ENCODE results near the gene FAM193B.

The FAM193B gene

DNA sequence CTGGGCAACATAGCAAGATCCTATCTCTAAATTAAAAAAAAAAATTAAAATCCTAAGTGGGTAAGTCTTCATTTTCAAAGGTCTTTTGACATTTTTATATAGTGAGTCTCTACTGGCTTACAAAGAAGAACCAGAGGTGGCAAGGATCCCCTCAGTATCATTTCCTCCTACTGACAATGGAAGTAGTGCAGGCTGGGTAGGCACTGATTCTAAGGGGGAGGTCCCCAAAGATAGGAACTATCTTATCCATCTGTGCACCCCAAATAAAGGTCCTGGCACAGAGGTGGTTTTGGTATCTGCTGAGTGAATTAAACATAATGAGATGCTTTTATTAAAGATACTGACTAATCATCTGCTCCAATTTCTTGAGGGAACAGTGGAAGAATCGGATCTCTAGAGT lies 4.2 kb downstream of the FAM193B start:
- no peak for DNase-seq (ENCODE audit: low read depth)

DNA sequence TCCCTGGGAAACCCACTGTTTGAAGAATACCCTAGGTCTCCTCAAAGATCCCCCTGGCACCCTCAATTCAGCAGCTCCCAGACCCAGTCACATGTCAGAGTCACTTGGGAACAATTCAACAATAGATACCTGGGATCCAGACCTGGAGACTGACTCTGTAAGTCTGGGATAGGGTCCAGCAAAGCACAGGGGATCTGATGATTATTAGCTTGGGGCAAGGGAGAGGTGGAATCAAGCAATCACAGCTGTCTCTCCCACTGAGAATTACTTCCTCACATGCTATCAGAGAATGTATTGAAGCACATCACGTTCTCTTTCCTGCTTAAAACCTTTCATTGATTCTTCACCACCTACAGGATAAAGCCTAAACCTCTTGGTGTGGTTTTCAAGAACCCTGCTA lies 5.9 kb downstream of the FAM193B start:
- no peak overlapping the region for H3K4me3 ChIP-seq (ENCODE audit: low read depth, low read length)
- TF ChIP-seq, protein P1, sequence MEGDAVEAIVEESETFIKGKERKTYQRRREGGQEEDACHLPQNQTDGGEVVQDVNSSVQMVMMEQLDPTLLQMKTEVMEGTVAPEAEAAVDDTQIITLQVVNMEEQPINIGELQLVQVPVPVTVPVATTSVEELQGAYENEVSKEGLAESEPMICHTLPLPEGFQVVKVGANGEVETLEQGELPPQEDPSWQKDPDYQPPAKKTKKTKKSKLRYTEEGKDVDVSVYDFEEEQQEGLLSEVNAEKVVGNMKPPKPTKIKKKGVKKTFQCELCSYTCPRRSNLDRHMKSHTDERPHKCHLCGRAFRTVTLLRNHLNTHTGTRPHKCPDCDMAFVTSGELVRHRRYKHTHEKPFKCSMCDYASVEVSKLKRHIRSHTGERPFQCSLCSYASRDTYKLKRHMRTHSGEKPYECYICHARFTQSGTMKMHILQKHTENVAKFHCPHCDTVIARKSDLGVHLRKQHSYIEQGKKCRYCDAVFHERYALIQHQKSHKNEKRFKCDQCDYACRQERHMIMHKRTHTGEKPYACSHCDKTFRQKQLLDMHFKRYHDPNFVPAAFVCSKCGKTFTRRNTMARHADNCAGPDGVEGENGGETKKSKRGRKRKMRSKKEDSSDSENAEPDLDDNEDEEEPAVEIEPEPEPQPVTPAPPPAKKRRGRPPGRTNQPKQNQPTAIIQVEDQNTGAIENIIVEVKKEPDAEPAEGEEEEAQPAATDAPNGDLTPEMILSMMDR (conservative IDR thresholded peaks at IDR 0.05; ENCODE audit: low read depth, low read length), result no peak
- DNase-seq (ENCODE audit: low read depth), result no peak

More for the DNA sequence above, 4.2 kb downstream of the FAM193B start:
- TF ChIP-seq, protein P1 (conservative IDR thresholded peaks at IDR 0.05; ENCODE audit: low read depth, low read length), result no peak
- H3K4me3 ChIP-seq (ENCODE audit: low read depth, low read length), result no peak overlapping the region

DNA sequence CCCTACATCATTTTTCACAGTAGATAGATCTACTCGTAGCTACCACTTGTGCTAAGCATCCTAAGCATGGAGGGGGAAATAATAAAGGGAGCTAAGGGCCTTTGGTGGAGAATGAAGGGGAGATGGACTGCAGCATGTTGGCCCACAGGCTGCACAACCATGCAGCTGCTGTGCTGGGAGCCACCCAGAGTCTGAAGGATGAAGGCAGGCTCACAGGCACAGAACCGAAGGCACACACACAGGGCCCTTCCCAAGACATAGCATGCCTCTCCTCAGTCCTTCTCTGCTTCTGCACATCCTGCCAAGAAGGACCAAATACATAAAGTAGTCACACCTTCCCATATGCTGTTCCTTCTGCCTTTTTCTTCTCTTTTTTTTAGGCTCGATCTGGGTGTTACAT lies 6.6 kb downstream of the FAM193B start:
- H3K4me3 ChIP-seq (ENCODE audit: low read depth, low read length), result no peak overlapping the region
- no peak for DNase-seq (ENCODE audit: low read depth)
- TF ChIP-seq, protein P1 (conservative IDR thresholded peaks at IDR 0.05; ENCODE audit: low read depth, low read length), result no peak

DNA sequence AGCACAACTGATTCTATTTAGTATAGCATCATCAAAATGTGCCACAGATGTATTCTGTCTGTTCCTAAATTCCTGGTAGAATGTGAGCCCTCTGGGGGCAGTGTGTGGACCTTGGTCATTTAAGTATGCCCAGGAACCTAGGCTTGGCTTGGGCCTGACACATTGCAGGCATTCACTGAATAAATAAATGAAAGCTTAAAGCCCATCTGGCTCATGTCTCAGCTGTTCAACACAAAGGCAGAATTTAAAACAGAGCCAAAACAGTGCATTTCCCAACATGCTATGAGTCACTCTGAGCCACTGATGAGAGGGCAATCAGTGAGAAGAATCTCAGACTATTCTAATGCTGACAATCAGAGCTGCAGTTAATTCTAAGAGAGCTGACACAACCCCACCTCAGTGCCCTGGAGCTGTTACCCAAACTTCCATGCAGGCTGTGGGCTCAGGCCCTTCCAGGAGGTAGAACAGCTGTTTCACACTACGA lies 8.1 kb downstream of the FAM193B start:
- no peak overlapping the region for H3K4me3 ChIP-seq (ENCODE audit: low read depth, low read length)
- TF ChIP-seq, protein P1 (conservative IDR thresholded peaks at IDR 0.05; ENCODE audit: low read depth, low read length), result no peak
- peak; percentile 98 for DNase-seq (ENCODE audit: low read depth)

DNA sequence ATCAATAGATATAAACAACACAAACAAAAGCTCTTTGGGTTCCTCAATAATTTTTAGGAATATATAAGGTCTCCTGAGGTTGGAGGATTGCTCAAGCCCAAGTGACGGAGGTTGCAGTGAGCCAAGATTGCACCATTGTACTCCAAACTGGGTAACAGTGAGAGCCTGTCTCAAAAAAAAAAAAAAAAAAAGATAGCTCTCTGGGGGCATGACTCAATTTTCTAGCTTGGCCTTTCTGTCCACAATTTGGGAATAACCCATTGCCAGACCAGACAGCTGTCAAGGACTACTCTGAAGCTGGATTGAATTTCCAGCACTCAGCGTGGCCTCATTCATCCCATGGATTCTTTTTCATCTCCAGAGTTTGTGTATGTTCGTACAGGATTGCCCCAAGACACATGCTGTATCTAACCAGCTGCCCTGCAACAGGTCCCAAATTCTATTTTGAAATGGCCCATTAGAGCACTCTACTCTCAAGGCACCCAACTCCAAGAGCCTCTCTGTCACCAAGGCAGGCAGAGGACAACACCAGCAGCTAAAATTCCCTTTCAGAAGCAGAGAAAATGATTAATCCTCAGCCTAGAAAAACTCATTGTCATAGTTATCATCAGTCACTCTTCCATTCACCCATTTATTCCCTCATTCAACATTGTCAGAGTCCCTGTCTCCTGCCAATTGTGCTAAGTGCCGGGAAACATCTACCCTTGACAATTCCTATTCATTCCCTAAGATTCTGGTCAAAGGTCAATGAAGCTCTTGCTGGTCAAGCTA lies 8.7 kb downstream of the FAM193B start:
- H3K4me3 ChIP-seq (ENCODE audit: low read depth, low read length), result no peak overlapping the region
- TF ChIP-seq, protein P1 (conservative IDR thresholded peaks at IDR 0.05; ENCODE audit: low read depth, low read length), result no peak
- peak; percentile 92 for DNase-seq (ENCODE audit: low read depth)

DNA sequence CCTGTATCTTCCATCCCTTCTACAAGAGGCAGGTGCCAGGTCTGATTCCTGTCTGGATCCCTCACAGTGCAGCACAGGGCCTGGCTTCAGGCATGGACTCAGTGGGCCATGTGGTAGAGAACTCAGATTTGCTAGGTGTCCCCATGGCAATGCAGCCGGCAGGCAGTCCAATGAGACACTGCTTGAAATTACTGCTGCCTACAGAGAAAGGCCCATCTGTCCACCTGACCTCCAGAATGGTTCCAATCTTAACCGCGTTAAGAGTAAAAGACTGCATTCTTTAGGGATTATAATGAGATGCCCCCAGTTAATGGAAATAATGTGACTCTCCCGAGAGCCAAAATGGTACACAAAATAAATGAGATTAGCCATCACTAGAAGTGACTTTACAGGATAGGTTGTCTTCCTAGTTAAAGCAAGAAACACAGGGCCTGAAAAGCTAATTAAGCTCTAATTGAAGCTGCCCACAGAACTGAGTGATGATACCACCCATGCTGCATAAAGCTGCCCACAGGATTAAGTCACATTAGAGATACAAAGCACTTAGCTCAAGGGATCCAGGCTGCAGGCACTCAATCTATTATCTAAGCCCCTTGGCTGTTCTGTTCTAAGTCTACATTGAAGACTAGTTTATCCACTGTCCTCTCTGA lies 11.4 kb downstream of the FAM193B start:
- DNase-seq (ENCODE audit: low read depth), result no peak
- TF ChIP-seq, protein P1 (conservative IDR thresholded peaks at IDR 0.05; ENCODE audit: low read depth, low read length), result no peak
- H3K4me3 ChIP-seq (ENCODE audit: low read depth, low read length), result no peak overlapping the region

Measured in choroid plexus epithelial cell (primary cell).